HG02943 (cell line): ENCODE results near the gene NCK2.

Experiments used
- ATAC-seq: cut with Tn5 transposase; IDR thresholded peaks from one replicate; pipeline ENCODE4 v1.9.1; 2021; ENCODE audit warnings: mild to moderate bottlenecking, low read depth, moderate library complexity; ENCODE audit not compliant: unreplicated experiment

The NCK2 gene

DNA sequence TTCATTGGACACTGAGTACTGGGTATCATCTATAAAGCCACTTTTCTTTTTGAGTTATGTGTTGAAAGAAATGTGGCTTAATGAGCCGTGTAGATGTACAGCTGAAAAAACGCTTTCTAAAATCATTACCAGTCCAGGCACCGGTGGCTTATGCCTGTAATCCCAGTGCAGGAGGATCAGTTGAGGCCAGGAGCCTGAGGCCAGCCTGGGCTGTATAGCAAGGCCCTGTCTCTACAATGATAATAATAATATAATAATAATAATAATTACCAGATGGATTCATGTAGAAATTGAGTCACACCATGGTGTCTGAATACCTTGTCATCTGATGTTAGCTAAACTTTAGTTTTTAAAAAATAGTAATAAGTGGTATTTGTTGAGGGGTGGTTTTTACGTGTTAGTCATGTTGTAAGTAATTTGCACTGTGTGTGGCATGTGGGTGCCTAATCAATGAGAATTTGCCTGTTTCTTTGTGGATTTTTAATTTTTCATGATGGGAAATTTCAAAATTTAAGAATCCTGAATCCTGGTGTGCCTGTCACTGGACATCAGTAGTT is 30.1 kb downstream of the NCK2 start:
- ATAC-seq = no peak

DNA sequence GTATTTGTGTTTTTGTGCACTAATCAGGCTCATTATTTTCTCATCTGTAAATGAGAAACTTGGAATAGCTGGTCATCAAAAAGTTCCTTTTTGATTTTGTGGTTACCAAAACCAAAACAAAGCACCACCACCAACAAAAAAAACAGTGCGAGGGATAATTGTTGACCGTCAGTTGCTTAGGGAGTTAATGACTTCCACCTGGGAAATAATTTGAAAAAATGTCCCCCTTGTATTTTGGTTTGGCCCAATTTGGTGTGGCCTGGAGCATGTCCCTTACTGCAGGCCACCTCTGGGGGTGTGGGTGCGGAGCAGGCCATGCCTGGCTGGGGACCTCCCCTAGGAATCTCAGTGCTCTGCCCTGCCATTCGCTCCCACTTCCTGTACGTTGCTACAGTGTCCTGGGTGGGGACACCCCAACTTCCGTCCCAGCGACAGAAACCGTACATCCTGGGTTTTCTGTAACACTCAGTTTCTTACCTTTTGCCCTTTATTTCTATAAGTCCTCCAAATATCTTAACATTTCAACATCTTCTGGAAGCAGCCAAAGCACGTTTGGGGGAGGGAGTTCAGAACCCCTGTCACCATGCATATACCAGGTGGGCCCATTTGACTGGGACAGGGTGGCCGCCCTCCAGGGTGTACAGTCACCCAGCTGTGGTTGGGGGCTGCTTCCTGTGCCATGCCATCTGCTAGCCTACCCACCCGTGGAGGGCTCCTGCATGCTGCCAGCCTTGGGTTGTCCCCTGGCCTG is 31.3 kb downstream of the NCK2 start:
- ATAC-seq = no peak

GRCh38 chr2:105776560-105776928 is 31.8 kb downstream of the NCK2 start:
- ATAC-seq = no peak

DNA sequence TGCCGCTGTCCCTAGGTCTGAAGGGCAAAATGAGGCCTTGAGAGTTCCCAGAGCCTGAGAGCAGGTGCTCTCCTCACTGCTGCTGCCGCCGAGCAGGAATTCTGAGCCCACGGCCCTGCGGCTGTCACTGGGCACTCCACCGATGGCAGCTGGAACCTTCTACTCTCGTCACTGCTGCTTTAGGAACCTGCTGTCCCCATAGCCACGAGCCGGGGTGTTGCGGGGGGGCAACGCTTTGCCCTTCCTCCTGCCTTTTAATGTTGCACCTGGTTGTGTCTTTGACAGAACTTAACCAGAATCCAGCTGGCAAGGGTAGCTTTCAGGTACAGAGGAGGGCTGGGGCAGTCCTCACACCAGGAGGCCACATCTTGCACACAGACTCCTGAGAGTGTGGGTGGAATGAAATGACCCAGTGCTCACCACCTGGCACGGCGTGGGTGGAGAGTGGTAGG is 32.3 kb downstream of the NCK2 start:
- ATAC-seq = no peak

GRCh38 chr2:105777506-105778055 is 32.9 kb downstream of the NCK2 start:
- no peak for ATAC-seq

DNA sequence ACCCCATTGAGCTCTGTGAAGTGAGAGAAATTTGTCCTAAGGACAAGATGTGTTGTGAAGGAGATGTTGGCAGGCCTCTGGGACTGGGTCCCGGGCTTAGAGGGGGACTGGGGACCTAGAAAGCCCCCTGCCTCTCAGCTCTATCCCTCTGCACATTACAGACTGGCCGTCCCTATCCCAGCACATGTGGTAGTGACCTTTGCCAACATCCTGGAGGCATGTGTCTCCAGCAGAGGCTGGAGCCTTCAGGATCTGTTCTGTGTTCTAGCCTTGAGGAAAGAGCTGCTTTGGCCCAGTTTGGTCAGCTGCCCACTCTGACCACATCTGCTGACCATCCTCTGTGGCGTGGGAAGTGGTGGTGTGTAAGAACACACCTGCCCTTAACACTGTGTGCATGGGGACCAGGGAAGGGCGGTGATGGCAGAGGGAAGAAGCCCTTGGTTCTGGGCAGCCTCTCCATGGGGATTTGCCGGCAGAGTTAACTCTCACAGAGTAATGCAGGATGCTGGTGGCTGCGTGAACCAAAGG is 33.4 kb downstream of the NCK2 start:
- no peak for ATAC-seq

DNA sequence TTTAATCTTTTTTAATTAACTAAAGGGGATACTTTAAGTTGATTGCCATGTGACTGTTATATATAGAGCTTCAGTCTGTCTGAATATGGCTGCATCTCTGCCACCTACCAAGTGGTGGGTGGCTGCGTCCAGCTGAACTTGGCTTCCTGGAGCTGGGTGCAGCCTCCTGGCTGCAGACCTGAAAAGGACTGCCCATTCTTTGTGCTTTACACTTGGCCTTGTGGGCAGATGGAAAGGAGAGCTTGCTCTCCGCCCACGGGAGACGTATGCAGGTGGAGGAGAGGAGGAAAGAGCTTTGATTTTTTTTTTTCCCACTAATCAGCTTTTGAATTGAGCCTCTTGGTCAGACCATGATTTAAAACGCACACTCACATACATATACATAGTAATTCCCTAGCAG is 34.7 kb downstream of the NCK2 start:
- ATAC-seq = no peak

DNA sequence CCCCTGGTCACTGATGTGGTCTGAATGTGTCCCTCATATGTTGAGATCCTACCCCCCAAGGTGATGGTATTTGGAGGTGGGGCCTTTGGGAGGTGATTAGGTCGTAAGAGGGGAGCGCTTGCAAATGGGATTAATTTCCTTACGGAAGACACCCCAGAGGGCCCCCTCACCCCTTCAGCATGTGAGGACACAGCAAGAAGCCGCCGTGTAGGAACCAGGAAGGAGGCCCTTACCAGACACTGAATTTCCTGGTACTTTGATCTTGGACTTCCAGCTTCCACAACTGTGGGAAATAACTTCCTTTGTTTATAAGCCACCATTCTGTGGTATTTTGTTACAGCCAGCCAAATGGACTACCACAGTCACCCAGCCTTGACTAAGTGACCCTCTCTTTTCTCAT is 35.9 kb downstream of the NCK2 start:
- ATAC-seq = no peak

- ATAC-seq = no peak
These were observed 36.7 kb downstream of the NCK2 start for GRCh38 chr2:105781274-105781978.

DNA sequence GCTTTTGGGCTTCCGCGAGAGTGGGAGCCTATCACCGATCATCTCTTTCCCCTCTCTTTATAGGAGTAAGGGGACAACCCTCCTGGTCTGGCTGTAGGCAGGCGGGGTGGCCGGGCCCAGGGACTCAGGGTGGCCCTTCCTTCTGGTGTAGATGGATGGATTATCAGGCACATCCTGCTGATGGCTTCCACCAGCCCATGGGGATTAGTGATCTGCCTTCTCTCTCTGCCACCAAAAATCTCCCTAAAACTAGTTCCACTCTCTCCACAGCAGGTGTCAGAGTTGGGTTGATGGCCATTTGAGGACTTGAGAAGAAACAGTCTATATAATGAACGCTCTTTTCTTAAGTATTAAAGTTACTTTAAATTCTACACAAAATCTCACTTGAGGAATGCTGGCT is 37.4 kb downstream of the NCK2 start:
- no peak for ATAC-seq

DNA sequence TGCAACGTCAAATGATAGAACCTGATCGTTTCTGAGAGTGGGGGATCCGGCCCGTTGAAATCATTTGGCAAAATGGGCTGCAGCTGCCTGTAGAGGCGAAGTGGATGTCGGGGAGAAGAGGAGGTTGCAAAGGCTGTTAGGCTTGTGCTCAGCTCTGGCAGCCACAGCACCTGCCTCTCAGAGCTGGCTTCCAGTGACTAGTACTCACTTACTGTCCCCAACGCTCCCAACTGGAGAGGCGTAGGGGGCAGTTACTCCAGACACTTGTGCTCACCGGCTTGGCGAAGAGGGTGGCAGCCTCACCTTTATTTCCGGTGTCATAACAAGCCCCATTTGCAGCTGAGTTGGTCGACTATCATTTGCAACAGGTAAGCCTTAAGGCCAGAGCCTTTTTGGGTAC is 37.9 kb downstream of the NCK2 start:
- ATAC-seq = no peak

DNA sequence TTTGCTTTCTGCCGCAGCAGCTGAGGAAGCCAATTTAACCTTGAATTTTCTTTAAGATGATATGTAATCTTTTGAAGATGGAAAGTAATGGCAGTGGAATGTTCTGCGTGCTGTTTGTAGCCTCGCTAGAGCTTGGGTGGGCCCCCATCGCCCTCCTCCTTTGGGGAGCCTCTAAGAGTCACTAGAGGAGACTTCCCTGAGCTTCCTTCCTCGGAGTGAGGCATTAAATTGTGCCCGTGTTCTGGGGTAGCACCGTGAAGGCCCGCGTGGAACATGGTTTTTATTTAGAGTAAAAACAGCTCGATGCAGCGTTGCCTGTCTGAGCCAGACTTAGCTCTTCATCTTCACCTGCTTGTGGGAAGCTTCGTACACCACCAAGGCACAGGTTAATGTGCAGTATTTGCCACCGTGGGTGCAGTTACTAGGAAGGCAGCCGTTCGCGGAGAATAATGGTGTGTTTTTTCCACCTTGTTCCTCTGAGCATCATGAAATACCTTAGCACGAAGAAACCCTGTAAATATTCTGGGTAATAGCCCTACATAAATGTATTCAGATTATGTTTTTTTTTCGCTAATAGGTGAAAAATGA is 38.5 kb downstream of the NCK2 start:
- no peak for ATAC-seq

DNA sequence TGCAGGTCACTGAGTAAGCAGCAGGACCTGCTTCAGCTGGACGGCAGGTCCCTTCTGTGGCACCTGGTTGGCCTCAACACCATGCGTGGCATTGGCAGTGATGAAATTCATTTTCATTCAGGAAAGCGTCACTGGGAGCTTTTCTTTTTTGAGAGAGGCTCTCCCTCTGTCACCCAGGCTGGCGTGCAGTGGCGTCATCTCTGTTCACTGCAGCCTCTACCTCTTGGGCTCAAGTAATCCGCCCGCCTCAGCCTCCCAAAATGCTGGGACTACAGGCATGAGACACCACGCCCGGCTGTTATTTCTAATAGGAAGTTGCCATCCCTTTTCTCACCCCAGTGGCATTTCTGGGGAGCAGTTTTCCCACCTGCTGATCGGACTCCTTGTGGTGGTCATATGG is 39.3 kb downstream of the NCK2 start:
- no peak for ATAC-seq

DNA sequence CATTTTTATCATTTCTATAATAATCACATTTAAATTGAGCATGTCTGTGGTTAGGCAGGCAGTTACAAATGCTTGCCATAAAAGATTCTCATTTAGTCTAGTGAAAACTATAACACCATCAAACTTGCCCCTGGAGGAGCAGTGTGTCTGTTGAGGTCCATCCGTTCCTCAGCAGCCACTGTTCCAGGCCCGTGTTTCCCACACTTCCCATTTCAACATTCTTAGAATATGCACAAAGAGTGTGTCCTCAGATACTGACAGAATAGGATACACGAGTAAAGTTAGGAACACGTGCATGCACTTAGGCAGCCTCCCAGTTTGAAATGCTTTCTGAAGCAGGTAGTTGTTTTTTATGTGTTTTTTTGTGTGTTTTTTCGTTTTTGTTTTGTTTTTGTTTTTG is 39.9 kb downstream of the NCK2 start:
- ATAC-seq = no peak

DNA sequence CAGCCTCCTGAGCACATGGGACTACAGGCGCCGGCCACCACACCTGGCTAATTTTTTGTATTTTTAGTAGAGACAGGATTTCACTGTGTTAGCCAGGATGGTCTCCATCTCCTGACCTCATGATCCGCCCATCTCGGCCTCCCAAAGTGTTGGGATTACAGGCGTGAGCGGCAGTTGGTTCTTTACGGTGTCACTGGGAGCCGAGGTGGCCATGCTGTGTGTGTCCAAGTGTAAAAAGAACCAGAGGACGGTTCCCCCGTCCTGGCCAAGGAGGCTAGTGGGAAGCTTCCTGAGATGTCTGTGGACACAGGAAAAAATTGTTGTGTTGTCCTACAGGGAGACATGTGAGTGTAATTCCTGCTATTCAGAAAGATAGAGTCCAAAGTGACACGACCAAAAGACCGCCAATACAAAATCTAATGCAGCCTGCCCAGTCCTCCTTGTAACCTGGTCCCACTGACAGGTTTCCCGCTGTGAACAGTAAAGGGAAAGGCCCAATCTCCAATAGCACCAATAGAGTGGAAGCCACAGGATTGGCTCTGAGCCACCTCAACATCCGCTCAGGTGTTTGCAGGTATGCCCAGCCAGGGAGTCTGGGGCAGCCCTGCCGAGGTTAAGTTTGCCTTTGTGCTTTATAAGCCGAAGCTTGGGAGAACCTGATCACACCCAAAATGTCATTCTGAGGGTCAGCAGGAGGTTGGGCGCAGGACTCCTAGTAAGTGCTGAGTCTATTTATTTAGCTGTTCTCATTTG is 40.6 kb downstream of the NCK2 start:
- no peak for ATAC-seq

DNA sequence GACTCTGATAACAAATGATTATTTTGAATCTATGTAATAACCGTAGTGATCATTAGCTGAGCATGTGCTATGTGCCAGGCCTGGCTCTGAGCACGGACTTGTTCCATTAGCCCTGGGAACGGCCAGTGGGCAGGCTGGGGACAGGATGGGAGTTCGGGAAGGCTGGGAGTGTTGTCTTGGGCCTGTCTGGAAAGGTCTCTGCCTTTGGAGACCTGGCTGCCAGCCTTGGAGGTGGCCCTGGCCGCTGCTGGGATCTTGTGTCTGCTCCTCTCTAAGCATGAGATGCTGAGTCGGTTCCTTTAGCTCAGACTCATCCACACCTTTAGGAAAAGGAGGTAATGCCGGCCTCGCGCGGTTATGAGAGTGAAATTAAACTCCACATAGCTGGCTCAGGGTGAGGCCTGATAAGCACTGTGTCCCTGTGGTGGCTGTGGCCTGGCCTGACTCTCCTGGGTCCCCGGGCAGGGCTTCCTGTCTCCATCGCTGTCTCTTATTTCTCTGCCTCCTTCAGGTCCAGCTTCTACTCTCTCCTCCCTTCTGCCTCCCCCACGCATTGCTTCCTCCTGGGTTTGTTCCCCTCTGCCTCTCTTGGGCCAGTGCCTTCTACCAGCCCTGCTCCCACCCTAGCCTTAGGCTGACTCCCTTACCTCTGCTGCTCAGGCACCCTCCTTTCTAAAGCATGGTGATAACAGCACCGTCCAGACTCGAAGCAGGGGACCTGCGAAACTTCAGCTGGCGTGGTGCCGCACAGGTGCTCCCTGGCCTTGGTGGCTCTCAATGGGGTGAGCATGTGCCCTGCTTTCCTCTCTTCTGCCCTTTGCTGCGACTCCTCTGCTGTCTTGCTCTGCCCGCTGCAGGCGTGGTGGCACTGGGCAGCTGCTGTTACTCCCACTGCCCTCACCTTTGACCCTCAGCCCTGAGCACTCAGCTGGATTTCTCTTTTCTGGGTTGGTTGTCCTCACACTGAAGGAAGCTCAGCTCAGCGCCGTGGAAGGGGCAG is 41.8 kb downstream of the NCK2 start:
- no peak for ATAC-seq

- no peak for ATAC-seq
These were observed 42.9 kb downstream of the NCK2 start for GRCh38 chr2:105787376-105788318.

DNA sequence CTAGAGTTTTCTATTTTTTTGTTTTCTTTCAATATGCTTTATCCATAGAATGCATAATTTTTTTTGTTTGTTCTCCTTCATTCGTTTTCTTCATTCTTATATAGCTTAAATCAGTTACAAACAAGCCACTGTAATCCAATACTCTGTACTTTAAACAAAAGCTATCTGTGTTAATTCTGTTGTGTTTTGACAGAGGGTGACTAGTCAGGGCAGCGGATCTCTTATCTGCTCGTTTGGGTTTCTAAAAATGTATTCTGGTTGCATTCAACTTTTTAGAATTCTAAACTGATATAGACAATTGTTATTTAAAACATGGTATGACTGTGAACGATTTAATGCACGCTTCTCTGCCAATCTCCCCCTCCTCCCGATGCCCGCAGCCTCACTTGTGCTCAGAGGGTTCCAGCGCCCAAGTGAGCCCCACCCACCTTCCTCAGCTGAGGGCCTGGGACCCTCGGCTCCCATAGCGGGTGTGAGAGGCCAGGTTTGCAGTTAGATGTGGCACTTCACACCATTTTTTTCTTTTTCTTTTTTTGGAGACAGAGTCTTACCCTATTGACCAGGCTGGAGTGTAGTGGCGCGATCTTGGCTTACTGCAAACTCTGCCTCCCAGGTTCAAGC is 44.1 kb downstream of the NCK2 start:
- no peak for ATAC-seq
